GM18909 (cell line): ENCODE measurements around the gene LRP2BP.
A peak's percentile ranks its signal among the peaks of the same experiment; 100 is the strongest.
"Not testable (repeated sequence)": the region's sequence is repeated elsewhere in the genome, so short reads cannot be mapped to it uniquely, and the experiment has no call there.

Experiments used
- ATAC-seq: cut with Tn5 transposase; IDR thresholded peaks from one replicate; pipeline ENCODE4 v1.9.1; 2021; ENCODE audit warnings: mild to moderate bottlenecking; ENCODE audit not compliant: unreplicated experiment, poor library complexity

The LRP2BP gene

DNA sequence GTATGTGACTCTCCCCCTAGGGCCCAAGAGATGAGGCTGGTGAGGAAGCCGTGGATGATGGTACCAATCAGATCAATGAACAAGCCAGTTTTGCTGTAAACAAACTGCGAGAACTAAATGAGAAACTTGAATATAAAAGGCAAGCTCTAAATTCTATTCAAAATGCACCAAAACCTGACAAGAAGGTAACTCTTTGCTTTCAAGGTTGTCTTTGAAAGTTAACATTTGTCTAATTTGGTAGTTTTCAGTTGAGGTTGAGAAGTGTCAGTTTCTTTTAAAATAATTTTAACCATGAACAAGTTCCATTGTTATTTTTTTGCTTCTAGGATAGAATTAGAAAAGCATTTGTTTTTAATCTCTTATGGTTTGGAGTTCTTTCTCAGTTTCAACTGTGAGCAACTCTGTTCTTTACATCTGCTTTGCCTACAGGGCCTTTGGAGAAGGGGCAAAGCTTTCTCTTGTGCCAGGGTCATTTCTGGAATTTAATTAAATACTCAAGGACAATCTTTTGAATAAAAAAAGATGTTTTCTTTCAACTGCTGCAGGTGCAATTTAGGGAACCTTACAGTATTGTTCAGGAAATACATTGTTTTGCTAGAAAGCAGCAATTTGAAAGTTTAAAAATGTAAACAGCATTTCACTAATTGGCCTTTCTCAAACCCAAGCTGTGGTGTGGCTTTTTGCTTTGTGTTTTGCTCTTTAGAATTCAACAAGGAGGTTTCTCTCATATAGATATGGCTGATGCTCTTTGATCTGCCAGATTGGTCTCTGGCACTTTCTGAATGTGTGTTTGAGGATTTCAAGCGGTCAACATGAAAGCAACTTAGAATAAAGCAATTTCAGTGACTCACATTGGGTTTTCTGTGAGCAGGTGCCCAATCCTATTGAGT, 62.9 kb downstream of the LRP2BP start:
- ATAC-seq: peak; percentile 75

DNA sequence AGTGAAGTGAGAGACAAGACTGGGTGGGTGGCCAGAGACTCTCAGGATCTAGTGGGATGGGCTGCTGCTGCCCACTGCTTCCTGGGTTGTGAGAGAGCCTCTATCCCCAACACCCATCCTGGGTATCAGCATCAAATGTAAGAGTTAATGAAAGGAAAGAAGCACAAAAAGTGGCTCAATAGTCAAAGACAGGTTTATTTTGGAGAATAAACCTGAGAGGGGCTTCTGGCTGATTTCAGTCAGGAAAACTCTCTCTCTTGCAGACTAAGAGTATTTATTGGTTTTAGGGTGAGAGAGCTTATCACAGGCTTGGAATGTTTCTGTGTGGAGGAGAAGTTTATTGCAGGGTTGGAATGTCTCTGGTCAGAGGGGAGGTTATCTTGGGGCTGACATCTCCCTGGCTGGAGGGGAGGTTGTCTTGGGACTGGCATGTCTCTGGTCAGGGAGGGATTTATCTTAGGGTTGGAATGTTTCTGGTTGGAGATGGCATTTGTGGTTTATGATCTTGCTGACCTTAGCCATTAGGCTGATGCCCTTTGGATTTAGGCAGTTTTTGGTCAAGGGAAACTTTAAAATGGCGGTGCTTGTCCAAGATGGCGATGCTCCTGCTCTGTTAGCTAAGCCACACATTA, 65.7 kb downstream of the LRP2BP start:
- ATAC-seq: not testable (repeated sequence)

DNA sequence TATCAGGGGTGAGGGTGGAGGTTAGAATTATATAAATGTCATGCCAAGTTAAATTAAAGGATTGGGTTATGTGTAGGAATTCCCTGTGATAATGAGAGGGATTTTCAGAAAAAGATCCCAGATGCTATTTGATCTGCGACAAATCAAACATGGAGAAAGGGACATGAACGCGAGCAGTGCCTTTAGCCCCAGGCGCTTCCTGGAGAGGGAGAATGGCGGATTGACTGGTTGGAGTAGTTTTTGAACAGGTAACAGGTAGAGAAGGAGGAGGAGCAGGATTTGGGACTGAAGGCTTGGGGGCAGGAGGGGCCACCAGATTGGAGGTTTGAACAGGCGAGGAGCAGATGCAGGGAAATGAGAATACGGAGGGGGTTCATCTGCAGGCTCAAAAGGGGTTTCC, 67.1 kb downstream of the LRP2BP start:
- ATAC-seq: no peak

DNA sequence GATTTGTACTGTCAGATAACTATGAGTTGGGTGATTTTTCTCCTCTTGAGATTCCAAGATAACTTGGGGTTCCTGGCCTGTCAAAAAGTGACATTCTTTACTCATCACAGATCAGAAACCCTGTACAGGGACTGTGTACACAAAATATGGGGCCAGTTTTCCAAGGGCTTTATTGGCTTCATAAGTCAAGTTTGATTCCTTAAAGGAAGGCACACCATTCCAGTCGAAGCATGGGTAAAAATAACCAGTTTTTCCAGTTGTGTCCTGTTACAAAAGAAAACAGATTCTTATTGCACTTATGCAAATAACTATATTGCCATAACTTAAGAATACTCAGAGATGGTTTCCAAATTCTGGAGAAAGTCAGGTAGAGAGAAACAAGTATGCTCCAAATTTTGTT, 70.0 kb downstream of the LRP2BP start:
- not testable (repeated sequence) for ATAC-seq

DNA sequence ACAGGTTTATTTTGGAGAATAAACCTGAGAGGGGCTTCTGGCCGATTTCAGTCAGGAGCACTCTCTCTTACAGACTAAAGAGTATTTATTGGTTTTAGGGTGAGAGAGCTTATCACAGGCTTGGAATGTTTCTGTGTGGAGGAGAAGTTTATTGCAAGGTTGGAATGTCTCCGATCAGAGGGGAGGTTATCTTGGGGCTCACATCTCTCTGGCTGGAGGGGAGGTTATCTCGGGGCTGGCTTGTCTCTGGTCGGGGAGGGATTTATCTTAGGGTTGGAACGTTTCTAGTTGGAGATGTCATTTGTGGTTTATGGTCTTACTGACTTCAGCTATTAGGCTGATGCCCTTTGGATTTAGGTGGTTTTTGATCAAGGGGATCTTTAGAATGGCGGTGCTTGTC, 71.4 kb downstream of the LRP2BP start:
- ATAC-seq: not testable (repeated sequence)

DNA sequence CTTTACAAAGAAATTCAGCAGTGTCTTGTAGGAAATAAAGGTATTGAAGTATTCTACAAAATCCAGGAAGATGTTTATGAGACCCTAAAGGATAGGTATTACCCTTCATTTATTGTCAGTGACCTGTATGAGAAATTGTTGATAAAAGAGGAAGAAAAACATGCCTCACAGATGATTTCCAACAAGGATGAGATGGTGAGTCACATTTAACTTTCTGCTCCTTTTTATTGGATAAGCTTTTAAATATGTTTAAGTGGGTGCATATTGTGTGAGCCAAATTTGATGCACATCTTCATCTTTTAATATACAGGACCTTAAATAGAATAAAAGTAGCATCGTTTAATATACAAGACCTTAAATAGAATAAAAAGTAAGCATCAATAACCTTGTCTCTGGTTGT, 72.1 kb downstream of the LRP2BP start:
- no peak for ATAC-seq

DNA sequence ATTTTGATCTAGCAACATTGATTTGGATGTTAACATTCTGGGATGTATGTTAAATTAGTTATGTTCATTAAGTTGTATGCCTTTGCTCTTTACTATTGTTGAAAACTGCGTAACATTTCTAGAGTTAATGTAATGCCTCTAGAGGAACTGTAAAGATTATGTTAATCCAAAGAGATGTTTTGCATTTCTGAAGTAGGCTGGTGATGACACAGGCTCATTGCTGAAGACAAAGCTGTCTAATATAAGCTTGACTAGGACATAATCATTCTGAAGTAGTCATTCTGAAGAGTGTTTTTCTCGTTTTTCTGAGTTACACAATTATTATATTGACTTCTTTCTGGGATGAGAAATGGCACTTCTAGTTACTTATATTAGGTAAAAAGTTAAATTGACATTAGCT, 72.9 kb downstream of the LRP2BP start:
- no peak for ATAC-seq

DNA sequence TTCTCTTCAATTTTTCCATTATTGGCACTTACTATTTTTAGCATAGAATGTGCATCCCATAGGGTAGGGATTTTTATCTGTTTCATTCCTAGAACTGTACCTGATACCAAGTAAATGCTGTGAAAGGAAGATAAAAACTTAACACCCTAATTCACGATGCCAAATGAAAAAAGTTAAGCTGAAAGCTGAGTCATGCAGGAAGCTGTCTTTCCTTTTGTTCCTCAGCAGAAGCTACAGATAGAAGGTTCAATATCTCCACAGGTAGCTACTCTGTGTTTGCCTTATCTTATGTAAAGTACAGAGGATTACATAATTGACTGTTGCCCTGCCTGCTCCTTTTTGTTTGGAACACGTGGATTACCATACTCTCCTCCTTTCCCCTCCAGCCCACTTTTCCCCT, 77.0 kb downstream of the LRP2BP start:
- no peak for ATAC-seq

DNA sequence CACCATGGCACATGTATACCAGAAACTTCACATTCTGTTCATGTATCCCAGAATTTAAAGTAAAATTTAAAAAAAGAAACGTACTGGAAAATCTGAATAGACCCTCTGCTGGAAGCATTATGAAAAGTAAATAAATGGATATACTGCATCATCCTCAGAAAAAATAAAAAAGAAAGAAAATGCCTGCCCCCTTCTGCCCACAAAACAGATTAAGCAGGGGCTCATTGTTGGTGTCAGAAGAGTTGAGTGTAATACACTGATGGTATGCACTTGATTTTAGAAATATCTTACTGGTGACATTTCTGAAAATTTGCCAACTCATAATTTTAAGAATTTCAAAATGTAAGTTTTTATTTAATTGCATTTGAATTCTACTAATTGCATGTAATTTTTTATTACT, 77.8 kb downstream of the LRP2BP start:
- no peak for ATAC-seq

DNA sequence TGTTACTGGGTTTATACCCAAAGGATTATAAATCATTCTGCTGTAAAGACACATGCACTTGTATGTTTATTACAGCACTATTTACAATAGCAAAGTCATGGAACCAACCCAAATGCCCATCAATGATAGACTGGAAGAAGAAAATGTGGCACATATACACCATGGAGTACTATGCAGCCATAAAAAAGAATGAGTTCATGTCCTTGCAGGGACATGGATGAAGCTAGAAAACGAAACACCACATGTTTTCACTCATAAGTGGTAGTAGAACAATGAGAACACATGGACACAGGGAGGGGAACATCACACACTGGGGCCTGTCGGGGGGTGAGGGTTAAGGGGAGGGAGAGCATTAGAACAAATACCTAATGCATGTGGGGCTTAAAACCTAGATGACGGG, 78.3 kb downstream of the LRP2BP start:
- ATAC-seq: not testable (repeated sequence)
